ENCODE measurements around the gene CHRNG.

Gene CHRNG

DNA sequence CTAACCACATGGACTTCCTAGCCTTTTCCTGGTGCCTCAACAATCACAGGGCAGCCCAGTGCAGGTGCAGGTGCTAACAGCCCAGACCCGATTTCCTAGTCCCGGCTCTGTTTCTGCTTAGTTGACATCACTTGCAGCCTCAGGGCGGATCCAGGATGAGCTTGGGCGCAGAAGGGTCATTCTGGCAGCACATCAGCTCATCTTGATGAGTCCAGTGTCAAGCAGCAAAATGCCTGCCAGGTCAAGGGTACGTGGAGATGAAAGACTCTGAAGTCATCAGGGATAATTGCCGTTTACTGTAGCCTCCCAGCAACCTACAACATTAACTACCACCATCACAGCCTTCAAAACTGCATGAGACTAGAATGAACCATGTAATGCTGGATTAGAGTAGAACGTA lies 54.5 kb downstream of the CHRNG start:
- no peak for TF ChIP-seq ZFX (IDR thresholded peaks at IDR 0.05; ENCODE audit: borderline replicate concordance)
- TF ChIP-seq, protein P1, sequence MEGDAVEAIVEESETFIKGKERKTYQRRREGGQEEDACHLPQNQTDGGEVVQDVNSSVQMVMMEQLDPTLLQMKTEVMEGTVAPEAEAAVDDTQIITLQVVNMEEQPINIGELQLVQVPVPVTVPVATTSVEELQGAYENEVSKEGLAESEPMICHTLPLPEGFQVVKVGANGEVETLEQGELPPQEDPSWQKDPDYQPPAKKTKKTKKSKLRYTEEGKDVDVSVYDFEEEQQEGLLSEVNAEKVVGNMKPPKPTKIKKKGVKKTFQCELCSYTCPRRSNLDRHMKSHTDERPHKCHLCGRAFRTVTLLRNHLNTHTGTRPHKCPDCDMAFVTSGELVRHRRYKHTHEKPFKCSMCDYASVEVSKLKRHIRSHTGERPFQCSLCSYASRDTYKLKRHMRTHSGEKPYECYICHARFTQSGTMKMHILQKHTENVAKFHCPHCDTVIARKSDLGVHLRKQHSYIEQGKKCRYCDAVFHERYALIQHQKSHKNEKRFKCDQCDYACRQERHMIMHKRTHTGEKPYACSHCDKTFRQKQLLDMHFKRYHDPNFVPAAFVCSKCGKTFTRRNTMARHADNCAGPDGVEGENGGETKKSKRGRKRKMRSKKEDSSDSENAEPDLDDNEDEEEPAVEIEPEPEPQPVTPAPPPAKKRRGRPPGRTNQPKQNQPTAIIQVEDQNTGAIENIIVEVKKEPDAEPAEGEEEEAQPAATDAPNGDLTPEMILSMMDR (IDR thresholded peaks at IDR 0.05) = no peak
- H3K27ac ChIP-seq = no peak overlapping the region
